ENCODE data around the gene CCNL2. TPM values are rescaled to one million over a fixed set of nuclear protein-coding genes. Genes with fewer than 3 reads are reported as not detected.
"Not testable (repeated sequence)": the region's sequence is repeated elsewhere in the genome, so short reads cannot be mapped to it uniquely, and the experiment has no call there.

Gene CCNL2
- total RNA-seq, 1 experiment from 2014 or later: 206 TPM

DNA sequence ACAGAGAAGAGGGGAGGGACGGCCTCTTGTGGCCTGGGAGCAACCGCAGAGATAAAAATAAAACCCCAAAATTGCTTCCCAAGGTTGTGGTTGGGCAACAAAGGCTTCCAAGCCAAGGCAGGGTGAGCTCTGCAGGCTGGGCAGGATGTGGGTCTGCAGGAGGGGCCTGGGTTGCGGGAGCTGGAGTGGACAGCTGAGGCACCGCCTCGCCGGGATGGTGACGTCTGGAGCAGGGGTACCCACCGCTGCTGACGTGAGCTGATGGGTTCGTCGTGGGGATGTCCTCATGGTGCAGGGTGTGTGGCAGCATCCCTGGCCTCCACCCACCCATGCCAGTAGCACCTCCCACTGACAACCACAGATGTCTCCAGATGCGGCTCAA, 27.8 kb downstream of the CCNL2 start:
- CTCF ChIA-PET: interaction anchor here (0.7 to 1.3 kb wide), 2 partner anchors 249 to 467 kb away, joined by 3 read pairs; no protein-coding TSS in a partner anchor
- intact Hi-C loops (cut with micrococcal nuclease; ENCODE audit: unreplicated experiment): loop anchor here (10.0 kb wide), 1 partner anchor 257 kb away; the partner anchor contains the start of gene C1orf159
- H3K27ac ChIP-seq (ENCODE audit: low read depth, low read length, poor library complexity, severe bottlenecking): no peak overlapping the region
- no peak overlapping the region for H3K4me3 ChIP-seq (ENCODE audit: low read depth, low read length, poor library complexity, severe bottlenecking)
- BruUV-seq (replicated peaks): no TSS peak
- TF ChIP-seq EZH2 (IDR thresholded peaks at IDR 0.05; ENCODE audit: borderline replicate concordance, low read depth, low read length, poor library complexity, severe bottlenecking): no peak
- no peaks in the 10 kb centered on the region for H3K27me3 ChIP-seq (replicated peaks; ENCODE audit: insufficient read depth, low read depth, low read length, poor library complexity)
- H3K9me3 ChIP-seq (ENCODE audit: low read depth, low read length, poor library complexity, severe bottlenecking): no peaks in the 10 kb centered on the region
- no peaks in the 10 kb centered on the region for H3K36me3 ChIP-seq (ENCODE audit: insufficient read depth, low read length, poor library complexity, severe bottlenecking)
- H3K4me1 ChIP-seq (ENCODE audit: insufficient read depth, low read length, poor library complexity, severe bottlenecking): peaks cover 10% of the 10 kb centered on the region
- no peak for DNase-seq (ENCODE audit: low spot score)
- POLR2A ChIA-PET (ENCODE audit: low non-redundant PET): no interaction called here

DNA sequence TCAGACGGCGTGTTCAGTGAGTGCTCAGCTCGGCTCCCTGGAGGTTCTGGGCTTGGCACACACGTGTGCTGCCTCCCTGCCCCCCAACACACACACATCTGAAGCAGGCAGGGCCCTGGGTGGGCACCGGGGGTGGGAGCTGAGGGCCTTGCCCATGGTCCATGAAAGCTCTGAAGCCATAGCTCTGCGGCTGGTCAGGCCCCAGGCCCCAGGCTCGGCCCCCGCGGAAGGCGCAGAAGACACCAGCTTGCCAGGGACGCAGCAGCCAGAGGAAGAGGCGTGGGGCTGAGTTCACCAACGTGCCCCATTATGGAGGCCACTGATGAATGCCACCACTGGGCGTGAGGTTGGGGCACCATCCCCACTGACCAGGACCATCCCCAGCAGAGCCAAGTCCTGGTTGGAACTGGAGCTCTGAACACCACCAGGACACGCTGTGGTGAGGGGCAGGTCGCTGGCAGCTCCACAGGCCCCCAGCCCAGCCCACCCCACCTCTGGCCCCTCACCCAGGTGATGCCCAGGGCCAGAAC, 28.3 kb downstream of the CCNL2 start:
- H3K4me1 ChIP-seq (ENCODE audit: insufficient read depth, low read length, poor library complexity, severe bottlenecking): peaks cover 10% of the 10 kb centered on the region
- no peaks in the 10 kb centered on the region for H3K36me3 ChIP-seq (ENCODE audit: insufficient read depth, low read length, poor library complexity, severe bottlenecking)
- DNase-seq (ENCODE audit: low spot score): no peak
- H3K27ac ChIP-seq (ENCODE audit: low read depth, low read length, poor library complexity, severe bottlenecking): no peak overlapping the region
- no TSS peak for BruUV-seq (replicated peaks)
- intact Hi-C loops (cut with micrococcal nuclease; ENCODE audit: unreplicated experiment): loop anchor here (10.0 kb wide), 1 partner anchor 256 kb away; the partner anchor contains the start of gene C1orf159
- H3K9me3 ChIP-seq (ENCODE audit: low read depth, low read length, poor library complexity, severe bottlenecking): no peaks in the 10 kb centered on the region
- H3K27me3 ChIP-seq (replicated peaks; ENCODE audit: insufficient read depth, low read depth, low read length, poor library complexity): no peaks in the 10 kb centered on the region
- TF ChIP-seq, protein P1, sequence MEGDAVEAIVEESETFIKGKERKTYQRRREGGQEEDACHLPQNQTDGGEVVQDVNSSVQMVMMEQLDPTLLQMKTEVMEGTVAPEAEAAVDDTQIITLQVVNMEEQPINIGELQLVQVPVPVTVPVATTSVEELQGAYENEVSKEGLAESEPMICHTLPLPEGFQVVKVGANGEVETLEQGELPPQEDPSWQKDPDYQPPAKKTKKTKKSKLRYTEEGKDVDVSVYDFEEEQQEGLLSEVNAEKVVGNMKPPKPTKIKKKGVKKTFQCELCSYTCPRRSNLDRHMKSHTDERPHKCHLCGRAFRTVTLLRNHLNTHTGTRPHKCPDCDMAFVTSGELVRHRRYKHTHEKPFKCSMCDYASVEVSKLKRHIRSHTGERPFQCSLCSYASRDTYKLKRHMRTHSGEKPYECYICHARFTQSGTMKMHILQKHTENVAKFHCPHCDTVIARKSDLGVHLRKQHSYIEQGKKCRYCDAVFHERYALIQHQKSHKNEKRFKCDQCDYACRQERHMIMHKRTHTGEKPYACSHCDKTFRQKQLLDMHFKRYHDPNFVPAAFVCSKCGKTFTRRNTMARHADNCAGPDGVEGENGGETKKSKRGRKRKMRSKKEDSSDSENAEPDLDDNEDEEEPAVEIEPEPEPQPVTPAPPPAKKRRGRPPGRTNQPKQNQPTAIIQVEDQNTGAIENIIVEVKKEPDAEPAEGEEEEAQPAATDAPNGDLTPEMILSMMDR (conservative IDR thresholded peaks at IDR 0.05; ENCODE audit: low read depth, low read length): no peak
- no peak for TF ChIP-seq EZH2 (IDR thresholded peaks at IDR 0.05; ENCODE audit: borderline replicate concordance, low read depth, low read length, poor library complexity, severe bottlenecking)
- ChIA-PET CTCF (interaction anchor here (0.7 kb wide), 1 partner anchor 466 kb away, joined by 3 read pairs; no protein-coding TSS in a partner anchor), POLR2A (ENCODE audit: low non-redundant PET) (no interaction called here)
- H3K4me3 ChIP-seq (ENCODE audit: low read depth, low read length, poor library complexity, severe bottlenecking): no peak overlapping the region

DNA sequence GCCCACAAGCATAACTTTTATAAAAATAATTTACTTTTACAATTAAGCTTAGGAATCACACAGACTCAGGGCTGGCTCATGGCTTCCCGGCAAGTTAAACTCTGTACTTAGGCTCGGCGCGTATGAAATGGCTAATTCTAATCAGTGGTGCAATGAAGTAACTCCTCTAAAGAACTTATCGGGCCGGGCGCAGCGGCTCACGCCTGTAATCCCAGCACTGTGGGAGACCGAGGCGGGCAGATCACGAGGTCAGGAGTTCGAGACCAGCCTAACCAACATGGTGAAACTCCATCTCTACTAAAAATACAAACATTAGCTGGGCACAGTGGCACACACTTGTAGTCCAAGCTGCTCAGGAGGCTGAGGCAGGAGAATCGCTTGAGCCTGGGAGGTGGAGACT, 29.0 kb downstream of the CCNL2 start:
- BruUV-seq (replicated peaks); DNase-seq (ENCODE audit: low spot score); POLR2A ChIA-PET (ENCODE audit: low non-redundant PET); H3K27me3 ChIP-seq (replicated peaks; ENCODE audit: insufficient read depth, low read depth, low read length, poor library complexity); H3K36me3 ChIP-seq (ENCODE audit: insufficient read depth, low read length, poor library complexity, severe bottlenecking); H3K9me3 ChIP-seq (ENCODE audit: low read depth, low read length, poor library complexity, severe bottlenecking); H3K4me3 ChIP-seq (ENCODE audit: low read depth, low read length, poor library complexity, severe bottlenecking); H3K27ac ChIP-seq (ENCODE audit: low read depth, low read length, poor library complexity, severe bottlenecking): not testable (repeated sequence)
- intact Hi-C loops (cut with micrococcal nuclease; ENCODE audit: unreplicated experiment): loop anchor here (10.0 kb wide), 1 partner anchor 255 kb away; the partner anchor contains the start of gene C1orf159
- H3K4me1 ChIP-seq (ENCODE audit: insufficient read depth, low read length, poor library complexity, severe bottlenecking): peaks cover 10% of the 10 kb centered on the region
- CTCF ChIA-PET: interaction anchor here (0.7 to 1.4 kb wide), 2 partner anchors 30 to 32 kb away, joined by 3 to 4 read pairs; no protein-coding TSS in a partner anchor

DNA sequence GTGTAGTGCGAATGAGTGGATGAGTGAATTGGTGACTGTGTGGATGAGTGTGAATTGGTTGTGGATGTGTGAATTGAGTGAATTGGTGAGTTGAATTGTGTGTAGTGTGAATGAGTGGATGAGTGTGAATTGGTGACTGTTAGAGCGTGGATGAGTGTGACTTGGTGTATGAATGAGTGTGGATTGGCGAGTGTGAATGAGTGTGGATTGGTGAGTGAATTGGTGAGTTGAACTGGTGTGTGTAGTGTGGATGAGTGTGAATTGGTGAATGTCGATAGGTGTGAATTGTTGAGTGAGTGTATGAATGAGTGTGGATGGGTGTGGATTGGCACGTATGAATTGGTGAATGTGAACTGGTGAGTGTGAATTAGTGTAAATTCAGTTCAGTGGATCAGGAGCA, 31.8 kb downstream of the CCNL2 start:
- no peaks in the 10 kb centered on the region for H3K27me3 ChIP-seq (replicated peaks; ENCODE audit: insufficient read depth, low read depth, low read length, poor library complexity)
- H3K27ac ChIP-seq (ENCODE audit: low read depth, low read length, poor library complexity, severe bottlenecking): no peak overlapping the region
- H3K4me3 ChIP-seq (ENCODE audit: low read depth, low read length, poor library complexity, severe bottlenecking): no peak overlapping the region
- TF ChIP-seq, protein P1 (conservative IDR thresholded peaks at IDR 0.05; ENCODE audit: low read depth, low read length): no peak
- no peak for TF ChIP-seq EZH2 (IDR thresholded peaks at IDR 0.05; ENCODE audit: borderline replicate concordance, low read depth, low read length, poor library complexity, severe bottlenecking)
- intact Hi-C loops (cut with micrococcal nuclease; ENCODE audit: unreplicated experiment): no loop called here
- POLR2A ChIA-PET (ENCODE audit: low non-redundant PET): interaction anchor here (0.6 kb wide), 1 partner anchor 12 kb away, joined by 5 read pairs; no protein-coding TSS in a partner anchor
- no TSS peak for BruUV-seq (replicated peaks)
- no peak for DNase-seq (ENCODE audit: low spot score)
- H3K4me1 ChIP-seq (ENCODE audit: insufficient read depth, low read length, poor library complexity, severe bottlenecking): no peaks in the 10 kb centered on the region
- H3K9me3 ChIP-seq (ENCODE audit: low read depth, low read length, poor library complexity, severe bottlenecking): no peaks in the 10 kb centered on the region
- no peaks in the 10 kb centered on the region for H3K36me3 ChIP-seq (ENCODE audit: insufficient read depth, low read length, poor library complexity, severe bottlenecking)
- CTCF ChIA-PET: no interaction called here
